Left cardiac atrium (tissue), 4 donors: Measurements from ENCODE around the gene TPSAB1. TPM values are rescaled to one million over a fixed set of nuclear protein-coding genes. Genes with fewer than 3 reads are reported as not detected.
"Not testable (repeated sequence)": the region's sequence is repeated elsewhere in the genome, so short reads cannot be mapped to it uniquely, and the experiment has no call there.

ENCODE experiments used
- ATAC-seq, 2 donors: fragments of 200-7000 bp; cut with Tn5 transposase; one replicate each; pipeline ENCODE4 v1.9.1; 2020; ENCODE audit warnings: mild to moderate bottlenecking in 2 of 2, moderate library complexity in 2 of 2
- DNase-seq: peaks from one replicate; pipeline ENCODE4 v3.0.0-alpha.2; 2020
- intact Hi-C, 2 donors: fragments of 100-400 bp; cut with DNase I; formaldehyde crosslinking; loops; one replicate each; pipeline versions ENCODE4 v1.14.1 to v1.15.1; 2022 to 2023
- long read RNA-seq: library from polyadenylated mRNA; unstranded; transcript quantifications from one replicate; pipeline ENCODE4 v2.0.0, GENCODE V29; 2021
- total RNA-seq, 2 donors: library from RNA; stranded (reverse); fragmentation: NEBNext Ultra II Directional; extraction: Animal tissue kit (Norgen Biotek cat#: 25700); gene quantifications; one replicate each; pipeline ENCODE4 v1.2.1, GENCODE V29; 2021
- donor health status: DM: no; HTN: yes; CAD: no.
- donor health status: DM: no; HTN: yes; CAD: no; lungs with severe emphysema.
- donor health status: DM: yes; HTN: yes; CAD: no.
- donor health status: Dilated cardiomyopathy.

The TPSAB1 gene
- total RNA-seq = 10 to 100 TPM in 1 of 2 donors, 1 to 10 TPM in 1; 2.1 to 17.3 TPM
- long read RNA-seq = 0 reads

- ATAC-seq, intact Hi-C loops: not testable (repeated sequence)
- DNase-seq = peak; percentile 2
Measured at GRCh38 chr16:1240436-1240835, at the start of gene TPSAB1. Gene TPSAB1, plus strand, starts transcription at chr16:1240705. Its CDS starts 234 bp downstream, at chr16:1240939.

- ATAC-seq, DNase-seq: not testable (repeated sequence)
- intact Hi-C loops = loop anchor here in 1 of 2 donors (5.0 kb wide), 1 partner anchor 133 kb away; no protein-coding TSS in a partner anchor
Measured at GRCh38 chr16:1190789-1191188, 49.7 kb upstream of the TPSAB1 start.

GRCh38 chr16:1192384-1193073 lies 48.0 kb upstream of the TPSAB1 start:
- no peak for ATAC-seq
- intact Hi-C loops = loop anchor here in 1 of 2 donors (5.0 kb wide), 1 partner anchor 135 kb away; no protein-coding TSS in a partner anchor
- no peak for DNase-seq

- DNase-seq = no peak
- no peak for ATAC-seq
- intact Hi-C loops = loop anchor here in 1 of 2 donors (5.0 kb wide), 1 partner anchor 136 kb away; no protein-coding TSS in a partner anchor
Measured at GRCh38 chr16:1193143-1193824, 47.2 kb upstream of the TPSAB1 start.

GRCh38 chr16:1193825-1194581 lies 46.5 kb upstream of the TPSAB1 start:
- peak in 1 of 2 donors; percentile 14 for ATAC-seq
- intact Hi-C loops = loop anchor here (1.0 to 5.0 kb wide), 3 partner anchors 87 to 137 kb away; no protein-coding TSS in a partner anchor
- no peak for DNase-seq

GRCh38 chr16:1194665-1195392 lies 45.7 kb upstream of the TPSAB1 start:
- DNase-seq = no peak
- intact Hi-C loops = loop anchor here (1.0 to 5.0 kb wide), 3 partner anchors 88 to 138 kb away; no protein-coding TSS in a partner anchor
- peak; percentile 36 to 39 for ATAC-seq

- ATAC-seq (no peak), DNase-seq (no peak)
- intact Hi-C loops = loop anchor here in 1 of 2 donors (2.0 kb wide), 1 partner anchor 89 kb away; no protein-coding TSS in a partner anchor
Measured at GRCh38 chr16:1195393-1195666, 45.2 kb upstream of the TPSAB1 start.

- intact Hi-C loops = no loop called here
- no peak for ATAC-seq
- no peak for DNase-seq
Measured at GRCh38 chr16:1196494-1196893, 44.0 kb upstream of the TPSAB1 start.

- DNase-seq = no peak
- intact Hi-C loops = no loop called here
- ATAC-seq = no peak
Measured at GRCh38 chr16:1197237-1197866, 43.2 kb upstream of the TPSAB1 start.

- ATAC-seq = no peak
- intact Hi-C loops = no loop called here
- no peak for DNase-seq
Measured at GRCh38 chr16:1198194-1198593, 42.3 kb upstream of the TPSAB1 start.

- intact Hi-C loops, ATAC-seq, DNase-seq: not testable (repeated sequence)
Measured at GRCh38 chr16:1198671-1199346, 41.7 kb upstream of the TPSAB1 start.

GRCh38 chr16:1199347-1200013 lies 41.0 kb upstream of the TPSAB1 start:
- DNase-seq (no peak), ATAC-seq (no peak)
- intact Hi-C loops = no loop called here

GRCh38 chr16:1200014-1200627 lies 40.4 kb upstream of the TPSAB1 start:
- DNase-seq (no peak), ATAC-seq (no peak)
- intact Hi-C loops = no loop called here

GRCh38 chr16:1201444-1201843 lies 39.1 kb upstream of the TPSAB1 start:
- intact Hi-C loops = no loop called here
- DNase-seq = no peak
- ATAC-seq = no peak

GRCh38 chr16:1202274-1202673 lies 38.2 kb upstream of the TPSAB1 start:
- DNase-seq (no peak), ATAC-seq (no peak)
- intact Hi-C loops = no loop called here

- no peak for DNase-seq
- intact Hi-C loops = no loop called here
- no peak for ATAC-seq
Measured at GRCh38 chr16:1204933-1205332, 35.6 kb upstream of the TPSAB1 start.

GRCh38 chr16:1206326-1206725 lies 34.2 kb upstream of the TPSAB1 start:
- no peak for DNase-seq
- intact Hi-C loops = no loop called here
- ATAC-seq = no peak
